Dendritic cell treated with granulocyte-macrophage colony-stimulating factor and Interleukin-4, amounts not matched to agents 40 ng/mL and 50 ng/mL, for 4 days (primary cell): ENCODE results near the gene CLTB.
A peak's percentile ranks its signal among the peaks of the same experiment; 100 is the strongest.

Source experiments
- H3K27ac Mint-ChIP-seq: one replicate; pipeline ENCODE4 v1.8.0; 2022; ENCODE audit warnings: mild to moderate bottlenecking, mixed read lengths
- H3K27me3 Mint-ChIP-seq: one replicate; pipeline ENCODE4 v1.8.0; 2022; ENCODE audit warnings: mild to moderate bottlenecking, mixed read lengths
- H3K36me3 Mint-ChIP-seq: one replicate; pipeline ENCODE4 v1.8.0; 2022; ENCODE audit warnings: low read depth, mixed read lengths
- H3K4me1 Mint-ChIP-seq: one replicate; pipeline ENCODE4 v1.8.0; 2022; ENCODE audit warnings: low read depth, mixed read lengths
- H3K4me3 Mint-ChIP-seq: one replicate; pipeline ENCODE4 v1.8.0; 2022; ENCODE audit warnings: mild to moderate bottlenecking, moderate library complexity, mixed read lengths
- H3K9me3 Mint-ChIP-seq: one replicate; pipeline ENCODE4 v1.8.0; 2022; ENCODE audit warnings: mixed read lengths
- intact Hi-C: fragments of 100-400 bp; cut with micrococcal nuclease; formaldehyde crosslinking; loops from one replicate; pipeline ENCODE4 v1.15.0; 2022

Gene CLTB

GRCh38 chr5:176371621-176372539 is 44.5 kb downstream of the CLTB start:
- Mint-ChIP-seq H3K4me1 (peaks cover 29% of the 10 kb centered on the region), H3K4me3 (no peak overlapping the region), H3K27me3 (peaks cover 13% of the 10 kb centered on the region), H3K36me3 (peaks cover 32% of the 10 kb centered on the region), H3K27ac (peak overlapping the region; percentile 69), H3K9me3 (no peaks in the 10 kb centered on the region)
- intact Hi-C loops = no loop called here

DNA sequence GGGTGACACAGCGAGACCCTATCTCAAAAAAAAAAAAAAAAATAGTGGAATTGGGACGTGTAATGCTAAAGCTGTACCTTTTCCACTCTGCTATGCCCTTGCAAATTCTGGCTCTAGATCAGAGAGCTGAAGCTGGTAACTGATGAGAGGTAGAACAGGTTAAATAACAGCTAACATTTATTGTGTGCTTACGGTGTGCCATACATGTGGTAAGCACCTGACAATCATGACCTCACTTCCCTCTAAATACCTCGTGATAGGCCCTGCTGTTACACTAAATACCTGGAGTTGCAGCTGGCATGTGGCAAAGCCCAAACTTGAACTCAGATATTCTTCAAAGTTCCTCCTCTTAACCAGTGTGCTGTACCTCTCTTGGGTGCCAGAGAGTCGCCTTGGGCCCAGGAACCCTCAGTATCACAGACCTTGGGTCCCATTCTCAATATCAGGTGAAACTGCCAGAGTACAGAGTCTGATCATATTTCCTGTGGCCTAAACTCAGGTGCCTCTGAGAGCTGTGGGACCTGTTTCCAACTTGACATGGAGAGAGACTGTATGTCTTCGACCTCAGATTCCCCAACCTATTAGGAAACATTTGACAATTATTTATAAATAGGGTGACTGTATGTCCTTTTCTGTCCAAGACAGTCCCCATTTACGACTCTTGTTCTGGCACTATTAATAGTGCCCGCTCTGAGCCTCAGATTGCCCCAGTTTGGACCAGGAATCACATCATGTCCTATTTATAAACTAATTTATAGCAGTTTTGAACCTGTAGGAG is 46.2 kb downstream of the CLTB start:
- intact Hi-C loops = no loop called here
- H3K27ac Mint-ChIP-seq = no peak overlapping the region
- H3K36me3 Mint-ChIP-seq = peaks cover 37% of the 10 kb centered on the region
- peaks cover 23% of the 10 kb centered on the region for H3K27me3 Mint-ChIP-seq
- H3K4me1 Mint-ChIP-seq = peaks cover 29% of the 10 kb centered on the region
- no peaks in the 10 kb centered on the region for H3K9me3 Mint-ChIP-seq
- H3K4me3 Mint-ChIP-seq = no peak overlapping the region

- no peaks in the 10 kb centered on the region for H3K9me3 Mint-ChIP-seq
- peaks cover 33% of the 10 kb centered on the region for H3K4me1 Mint-ChIP-seq
- H3K27ac Mint-ChIP-seq = no peak overlapping the region
- intact Hi-C loops = no loop called here
- no peak overlapping the region for H3K4me3 Mint-ChIP-seq
- H3K36me3 Mint-ChIP-seq = peaks cover 37% of the 10 kb centered on the region
- H3K27me3 Mint-ChIP-seq = peaks cover 36% of the 10 kb centered on the region
These were observed 47.6 kb downstream of the CLTB start for GRCh38 chr5:176368726-176369125.

DNA sequence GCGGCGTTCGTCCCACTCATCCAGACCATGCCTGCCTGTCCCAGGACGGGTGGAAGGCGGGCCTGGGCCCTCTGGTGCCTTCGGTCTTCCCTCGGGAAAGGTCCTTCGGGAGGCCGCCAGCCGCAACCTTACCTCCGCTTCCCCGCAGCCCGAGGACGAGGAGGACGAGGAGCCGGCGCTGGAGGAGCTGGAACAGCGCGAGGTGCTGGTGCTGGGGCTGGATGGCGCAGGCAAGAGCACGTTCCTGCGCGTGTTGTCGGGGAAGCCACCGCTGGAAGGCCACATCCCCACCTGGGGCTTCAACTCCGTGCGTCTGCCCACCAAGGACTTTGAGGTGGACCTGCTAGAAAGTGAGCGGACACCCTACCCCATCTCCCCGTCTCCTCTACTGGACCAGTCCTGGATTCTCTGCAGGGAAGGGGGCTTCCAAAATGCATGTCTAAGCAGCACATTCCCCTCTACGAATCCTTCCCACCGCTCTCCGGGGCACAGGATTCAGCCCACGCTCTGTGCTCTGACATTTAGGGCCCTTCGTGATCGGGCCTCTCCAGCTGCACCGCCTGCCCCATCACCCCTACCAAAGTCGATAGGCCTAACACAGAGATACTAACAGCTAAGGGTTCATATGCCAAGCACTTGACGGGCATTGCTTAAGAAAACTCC is 50.0 kb downstream of the CLTB start:
- Mint-ChIP-seq H3K4me3 (peak overlapping the region; percentile 53), H3K36me3 (peaks cover 41% of the 10 kb centered on the region), H3K4me1 (peaks cover 24% of the 10 kb centered on the region), H3K9me3 (no peaks in the 10 kb centered on the region), H3K27ac (no peak overlapping the region), H3K27me3 (peaks cover 42% of the 10 kb centered on the region)
- intact Hi-C loops = no loop called here

- Mint-ChIP-seq H3K27me3 (peaks cover 42% of the 10 kb centered on the region), H3K4me1 (peaks cover 24% of the 10 kb centered on the region), H3K27ac (no peak within 1 kb of the TSS), H3K36me3 (peaks cover 47% of the 10 kb centered on the region), H3K4me3 (peak within 1 kb of the TSS; percentile 75), H3K9me3 (no peaks in the 10 kb centered on the region)
- intact Hi-C loops = loop anchor here (1.0 kb wide), 1 partner anchor 23 kb away; the partner anchor contains the start of genes HIGD2A and NOP16
These were observed 50.7 kb downstream of the CLTB start, which contains the start of gene ARL10 for GRCh38 chr5:176365351-176366231. Gene ARL10, plus strand, starts transcription at chr5:176365487. Its CDS starts 77 bp downstream, at chr5:176365564.

GRCh38 chr5:176364765-176365350 is 51.5 kb downstream of the CLTB start:
- peaks cover 42% of the 10 kb centered on the region for H3K27me3 Mint-ChIP-seq
- peaks cover 41% of the 10 kb centered on the region for H3K36me3 Mint-ChIP-seq
- peaks cover 24% of the 10 kb centered on the region for H3K4me1 Mint-ChIP-seq
- H3K27ac Mint-ChIP-seq = no peak overlapping the region
- no peaks in the 10 kb centered on the region for H3K9me3 Mint-ChIP-seq
- peak overlapping the region; percentile 75 for H3K4me3 Mint-ChIP-seq
- intact Hi-C loops = loop anchor here (1.0 to 5.0 kb wide), 2 partner anchors 23 to 82 kb away; partner anchors contain the start of genes FAF2, HIGD2A and NOP16

GRCh38 chr5:176362233-176362490 is 54.2 kb downstream of the CLTB start:
- peaks cover 42% of the 10 kb centered on the region for H3K36me3 Mint-ChIP-seq
- H3K4me3 Mint-ChIP-seq = peak overlapping the region; percentile 96
- intact Hi-C loops = loop anchor here (5.0 kb wide), 1 partner anchor 85 kb away; the partner anchor contains the start of gene FAF2
- peaks cover 32% of the 10 kb centered on the region for H3K27me3 Mint-ChIP-seq
- peaks cover 29% of the 10 kb centered on the region for H3K4me1 Mint-ChIP-seq
- H3K27ac Mint-ChIP-seq = peak overlapping the region; percentile 90
- H3K9me3 Mint-ChIP-seq = no peaks in the 10 kb centered on the region

DNA sequence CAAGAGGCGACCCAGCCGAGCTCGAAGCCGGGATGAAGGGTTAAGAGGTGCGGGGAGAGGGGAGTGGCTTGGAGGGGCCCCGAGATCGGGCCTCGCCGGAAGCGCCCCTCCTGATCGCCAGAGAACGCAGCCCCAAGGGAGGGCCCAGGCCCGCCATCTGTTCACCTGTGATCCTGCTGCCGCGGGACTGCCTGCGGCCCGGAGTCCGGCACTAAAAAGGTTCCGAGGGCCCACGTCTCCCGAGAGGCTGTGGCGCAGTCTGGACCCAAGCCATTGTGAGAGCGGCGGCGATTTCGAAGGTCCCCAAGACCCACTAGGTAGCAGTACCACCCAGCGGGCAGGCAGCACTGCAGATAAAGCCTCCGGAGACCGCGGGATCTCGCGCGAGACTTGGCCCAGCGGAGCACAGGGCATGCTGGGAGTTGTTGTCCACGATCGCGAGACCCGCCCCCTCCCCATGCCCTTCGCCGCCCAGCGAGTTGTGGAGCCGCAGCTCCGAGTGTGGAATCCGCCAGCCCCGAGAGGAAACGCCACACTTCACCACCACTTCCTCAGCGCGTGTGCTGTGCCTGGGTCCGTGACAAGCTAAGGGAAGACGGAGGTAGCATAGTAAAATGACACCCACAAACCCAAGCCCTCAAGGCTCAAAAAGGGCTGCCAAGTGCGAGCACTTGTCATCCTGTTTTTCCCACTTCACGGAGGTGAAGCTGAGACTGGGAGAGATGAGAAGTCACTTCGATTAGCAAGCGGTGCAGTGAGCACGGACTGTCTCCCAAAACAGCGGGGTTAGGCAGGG is 54.7 kb downstream of the CLTB start, which contains the start of gene KIAA1191:
KIAA1191 (minus strand) TSS at position 328 of the 796 bp plus-strand sequence. CDS start 2,256 bp downstream, outside the sequence.
- intact Hi-C loops = loop anchor here (1.0 to 5.0 kb wide), 2 partner anchors 27 to 86 kb away; partner anchors contain the start of genes FAF2, HIGD2A and NOP16
- peaks cover 28% of the 10 kb centered on the region for H3K4me1 Mint-ChIP-seq
- peaks cover 26% of the 10 kb centered on the region for H3K27me3 Mint-ChIP-seq

GRCh38 chr5:176360894-176361436 is 55.4 kb downstream of the CLTB start:
- Mint-ChIP-seq H3K4me1 (peaks cover 28% of the 10 kb centered on the region), H3K36me3 (peaks cover 46% of the 10 kb centered on the region), H3K27me3 (peaks cover 20% of the 10 kb centered on the region), H3K4me3 (peak overlapping the region; percentile 96), H3K27ac (peak overlapping the region; percentile 90), H3K9me3 (no peaks in the 10 kb centered on the region)
- intact Hi-C loops = loop anchor here (1.0 to 5.0 kb wide), 2 partner anchors 27 to 86 kb away; partner anchors contain the start of genes FAF2, HIGD2A and NOP16

More for the DNA sequence above, 54.7 kb downstream of the CLTB start, which contains the start of gene KIAA1191:
- H3K4me3 Mint-ChIP-seq = peak within 1 kb of the TSS; percentile 96
- H3K27ac Mint-ChIP-seq = peak within 1 kb of the TSS; percentile 90
- H3K36me3 Mint-ChIP-seq = peaks cover 42% of the 10 kb centered on the region
- H3K9me3 Mint-ChIP-seq = no peaks in the 10 kb centered on the region

- Mint-ChIP-seq H3K9me3 (no peaks in the 10 kb centered on the region), H3K4me1 (peaks cover 24% of the 10 kb centered on the region), H3K4me3 (no peak overlapping the region), H3K36me3 (peaks cover 59% of the 10 kb centered on the region), H3K27me3 (peaks cover 16% of the 10 kb centered on the region), H3K27ac (no peak overlapping the region)
- intact Hi-C loops = loop anchor here (5.0 kb wide), 1 partner anchor 88 kb away; the partner anchor contains the start of gene FAF2
These were observed 56.7 kb downstream of the CLTB start for GRCh38 chr5:176359658-176360057.

GRCh38 chr5:176356179-176356566 is 60.2 kb downstream of the CLTB start:
- Mint-ChIP-seq H3K4me1 (peaks cover 14% of the 10 kb centered on the region), H3K36me3 (peaks cover 88% of the 10 kb centered on the region), H3K9me3 (no peaks in the 10 kb centered on the region), H3K27ac (no peak overlapping the region), H3K27me3 (no peaks in the 10 kb centered on the region), H3K4me3 (no peak overlapping the region)
- intact Hi-C loops = no loop called here
